ENCODE data around the gene C11orf54. TPM values are rescaled to one million over a fixed set of nuclear protein-coding genes. Genes with fewer than 3 reads are reported as not detected.

C11orf54 gene
- total RNA-seq, 1 donor: 17.7 TPM

- no peak for TF ChIP-seq CTCF (IDR thresholded peaks at IDR 0.05; ENCODE audit: extremely low read depth, low read depth, low read length)
- H3K79me2 ChIP-seq (ENCODE audit: insufficient read depth, low read length): no peaks in the 10 kb centered on the region
- H3K4me1 ChIP-seq (ENCODE audit: insufficient read depth, low read length): no peaks in the 10 kb centered on the region
- H2AFZ ChIP-seq (ENCODE audit: low read length): no peak overlapping the region
- peaks cover 16% of the 10 kb centered on the region for H3K36me3 ChIP-seq (ENCODE audit: insufficient read depth, low read length)
- no peak overlapping the region for H3K4me3 ChIP-seq (ENCODE audit: insufficient read depth, low read length)
- no peak overlapping the region for H3K27ac ChIP-seq (ENCODE audit: low read depth, low read length)
- no peaks in the 10 kb centered on the region for H3K9me3 ChIP-seq (ENCODE audit: low read depth, low read length)
- H3K27me3 ChIP-seq (ENCODE audit: insufficient read depth, low read length): no peaks in the 10 kb centered on the region
- DNase-seq (ENCODE audit: insufficient read length, low spot score, missing footprints): no peak
- no peaks in the 10 kb centered on the region for H4K20me1 ChIP-seq (ENCODE audit: insufficient read depth, low read length)
- H3K4me2 ChIP-seq (ENCODE audit: insufficient read depth, low read length): no peak overlapping the region
Measured at GRCh38 chr11:93765551-93765950, 24.1 kb downstream of the C11orf54 start.

- no peak for TF ChIP-seq CTCF (IDR thresholded peaks at IDR 0.05; ENCODE audit: extremely low read depth, low read depth, low read length)
- no peak overlapping the region for H2AFZ ChIP-seq (ENCODE audit: low read length)
- H3K4me3 ChIP-seq (ENCODE audit: insufficient read depth, low read length): no peak overlapping the region
- H3K79me2 ChIP-seq (ENCODE audit: insufficient read depth, low read length): no peaks in the 10 kb centered on the region
- no peak overlapping the region for H3K4me2 ChIP-seq (ENCODE audit: insufficient read depth, low read length)
- H4K20me1 ChIP-seq (ENCODE audit: insufficient read depth, low read length): no peaks in the 10 kb centered on the region
- H3K36me3 ChIP-seq (ENCODE audit: insufficient read depth, low read length): peaks cover 8% of the 10 kb centered on the region
- H3K27me3 ChIP-seq (ENCODE audit: insufficient read depth, low read length): no peaks in the 10 kb centered on the region
- no peaks in the 10 kb centered on the region for H3K9me3 ChIP-seq (ENCODE audit: low read depth, low read length)
- no peaks in the 10 kb centered on the region for H3K4me1 ChIP-seq (ENCODE audit: insufficient read depth, low read length)
- no peak for DNase-seq (ENCODE audit: insufficient read length, low spot score, missing footprints)
- H3K27ac ChIP-seq (ENCODE audit: low read depth, low read length): no peak overlapping the region
Measured at GRCh38 chr11:93766504-93766903, 25.0 kb downstream of the C11orf54 start.

GRCh38 chr11:93767018-93767417 lies 25.5 kb downstream of the C11orf54 start:
- DNase-seq (ENCODE audit: insufficient read length, low spot score, missing footprints): no peak
- Histone ChIP-seq H3K4me2 (ENCODE audit: insufficient read depth, low read length) (no peak overlapping the region), H3K9me3 (ENCODE audit: low read depth, low read length) (no peaks in the 10 kb centered on the region), H3K4me1 (ENCODE audit: insufficient read depth, low read length) (no peaks in the 10 kb centered on the region), H3K27me3 (ENCODE audit: insufficient read depth, low read length) (no peaks in the 10 kb centered on the region), H3K36me3 (ENCODE audit: insufficient read depth, low read length) (peaks cover 6% of the 10 kb centered on the region), H2AFZ (ENCODE audit: low read length) (no peak overlapping the region), H3K4me3 (ENCODE audit: insufficient read depth, low read length) (no peak overlapping the region), H4K20me1 (ENCODE audit: insufficient read depth, low read length) (no peaks in the 10 kb centered on the region), H3K79me2 (ENCODE audit: insufficient read depth, low read length) (no peaks in the 10 kb centered on the region), H3K27ac (ENCODE audit: low read depth, low read length) (no peak overlapping the region)
- TF ChIP-seq CTCF (IDR thresholded peaks at IDR 0.05; ENCODE audit: extremely low read depth, low read depth, low read length): no peak

- Histone ChIP-seq H3K4me1 (ENCODE audit: insufficient read depth, low read length) (no peaks in the 10 kb centered on the region), H4K20me1 (ENCODE audit: insufficient read depth, low read length) (no peaks in the 10 kb centered on the region), H3K27me3 (ENCODE audit: insufficient read depth, low read length) (no peaks in the 10 kb centered on the region), H3K79me2 (ENCODE audit: insufficient read depth, low read length) (no peaks in the 10 kb centered on the region), H3K36me3 (ENCODE audit: insufficient read depth, low read length) (no peaks in the 10 kb centered on the region), H3K9me3 (ENCODE audit: low read depth, low read length) (no peaks in the 10 kb centered on the region), H2AFZ (ENCODE audit: low read length) (no peak overlapping the region), H3K4me2 (ENCODE audit: insufficient read depth, low read length) (no peak overlapping the region), H3K27ac (ENCODE audit: low read depth, low read length) (no peak overlapping the region), H3K4me3 (ENCODE audit: insufficient read depth, low read length) (no peak overlapping the region)
- no peak for DNase-seq (ENCODE audit: insufficient read length, low spot score, missing footprints)
- no peak for TF ChIP-seq CTCF (IDR thresholded peaks at IDR 0.05; ENCODE audit: extremely low read depth, low read depth, low read length)
Measured at GRCh38 chr11:93770160-93770559, 28.7 kb downstream of the C11orf54 start.
